NCI-H524 treated with DMSO at 0.1 percent for 48 hours (cell line): Measurements from ENCODE around the gene ITGAX.

ENCODE experiments used
- DNase-seq: peaks from one replicate; lab custom pipeline; 2025; lab: John Stamatoyannopoulos, UW

The ITGAX gene

GRCh38 chr16:31348579-31348978 lies 6.4 kb upstream of the ITGAX start:
- no peak for DNase-seq

GRCh38 chr16:31350275-31351005 lies 4.5 kb upstream of the ITGAX start:
- no peak for DNase-seq

- DNase-seq: no peak
These were observed 3.6 kb upstream of the ITGAX start for GRCh38 chr16:31351246-31351941.

- no peak for DNase-seq
These were observed 3.0 kb upstream of the ITGAX start for GRCh38 chr16:31351942-31352325.

GRCh38 chr16:31352376-31353115 lies 2.4 kb upstream of the ITGAX start:
- no peak for DNase-seq

GRCh38 chr16:31355431-31356100 lies 590 bp downstream of the ITGAX start:
- DNase-seq: no peak

GRCh38 chr16:31356566-31357323 lies 1.8 kb downstream of the ITGAX start:
- DNase-seq: no peak

GRCh38 chr16:31357324-31358109 lies 2.5 kb downstream of the ITGAX start:
- DNase-seq: no peak

- no peak for DNase-seq
These were observed 5.3 kb downstream of the ITGAX start for GRCh38 chr16:31360251-31360650.

- DNase-seq: no peak
These were observed 6.5 kb downstream of the ITGAX start for GRCh38 chr16:31361201-31362110.

- no peak for DNase-seq
These were observed 7.8 kb downstream of the ITGAX start for GRCh38 chr16:31362476-31363405.

GRCh38 chr16:31363721-31364120 lies 8.7 kb downstream of the ITGAX start:
- DNase-seq: no peak

GRCh38 chr16:31364421-31364820 lies 9.4 kb downstream of the ITGAX start:
- no peak for DNase-seq

- DNase-seq: no peak
These were observed 10.3 kb downstream of the ITGAX start for GRCh38 chr16:31365131-31365865.

- DNase-seq: no peak
These were observed 12.9 kb downstream of the ITGAX start for GRCh38 chr16:31367853-31368252.

- no peak for DNase-seq
These were observed 16.0 kb downstream of the ITGAX start for GRCh38 chr16:31371008-31371407.

GRCh38 chr16:31371619-31372484 lies 16.9 kb downstream of the ITGAX start:
- no peak for DNase-seq
